CD14-positive monocyte (primary cell): Measurements from ENCODE around the gene SPR. TPM values are rescaled to one million over a fixed set of nuclear protein-coding genes. Genes with fewer than 3 reads are reported as not detected.

Experiments
- DNase-seq, 3 donors: peaks; one replicate each; pipeline ENCODE4 v3.0.0-alpha.2; 2011 to 2022
- H2AFZ ChIP-seq: 2 replicates; pipeline ENCODE4 v1.6.0; 2012; ENCODE audit warnings: mild to moderate bottlenecking, low read depth, low read length, inconsistent platforms; ENCODE audit not compliant: insufficient read depth, poor library complexity, severe bottlenecking
- H3K27ac ChIP-seq, 2 donors: 1 replicate in 1 of 2; 2 replicates in 1 of 2; pipeline ENCODE4 v1.5.1; 2012 to 2013; ENCODE audit warnings: low read length in 2 of 2, control low read depth in 1 of 2, inconsistent platforms in 1 of 2, low read depth in 1 of 2, mild to moderate bottlenecking in 1 of 2
- H3K27me3 ChIP-seq, 2 donors: one replicate each; pipeline versions ENCODE4 v1.6.0 to v1.6.1; 2011 to 2013; ENCODE audit warnings: low read length in 2 of 2; ENCODE audit not compliant: control insufficient read depth in 2 of 2, insufficient read depth in 2 of 2
- H3K36me3 ChIP-seq, 2 donors: replicated peaks in 1 of 2; 1 replicate in 1 of 2; 2 replicates in 1 of 2; pipeline versions ENCODE4 v1.5.1 to v1.6.1; 2012 to 2013; ENCODE audit warnings: low read length in 2 of 2, control low read depth in 1 of 2, inconsistent platforms in 1 of 2, mild to moderate bottlenecking in 1 of 2; ENCODE audit not compliant: insufficient read depth in 2 of 2, control insufficient read depth in 1 of 2
- H3K4me1 ChIP-seq, 2 donors: 1 replicate in 1 of 2; 2 replicates in 1 of 2; pipeline versions ENCODE4 v1.5.1 to v1.6.1; 2012 to 2013; ENCODE audit warnings: low read length in 2 of 2, control low read depth in 1 of 2, inconsistent platforms in 1 of 2, mild to moderate bottlenecking in 1 of 2, moderate library complexity in 1 of 2; ENCODE audit not compliant: insufficient read depth in 2 of 2, control insufficient read depth in 1 of 2
- H3K4me2 ChIP-seq: replicated peaks from 2 replicates; pipeline ENCODE3; 2012; ENCODE audit warnings: low read length, moderate library complexity, mild to moderate bottlenecking; ENCODE audit not compliant: poor library complexity, severe bottlenecking; ENCODE audit errors: extremely low read depth
- H3K4me3 ChIP-seq, 3 experiments: fragments of 200-600 bp in 1 of 3; sonication (generic) in 1 of 3; replicated peaks in 1 of 3; 1 replicate in 2 of 3; 2 replicates in 1 of 3; pipeline ENCODE4 v1.5.1; 2011 to 2013; ENCODE audit warnings: low read length in 3 of 3, mild to moderate bottlenecking in 3 of 3, control low read depth in 2 of 3, low read depth in 2 of 3, inconsistent platforms in 1 of 3, moderate library complexity in 1 of 3
- H3K79me2 ChIP-seq: 2 replicates; pipeline ENCODE4 v1.6.0; 2012; ENCODE audit warnings: mild to moderate bottlenecking, control low read depth, inconsistent platforms, low read length, moderate library complexity; ENCODE audit not compliant: insufficient read depth
- H3K9ac ChIP-seq: 2 replicates; pipeline ENCODE4 v1.6.0; 2017; ENCODE audit warnings: low read length, mild to moderate bottlenecking; ENCODE audit not compliant: insufficient read depth, poor library complexity, severe bottlenecking
- H3K9me3 ChIP-seq, 2 donors: replicated peaks in 1 of 2; 1 replicate in 1 of 2; 2 replicates in 1 of 2; pipeline versions ENCODE4 v1.5.1 to v1.6.1; 2012 to 2013; ENCODE audit warnings: low read length in 2 of 2, control low read depth in 1 of 2; ENCODE audit not compliant: control insufficient read depth in 1 of 2, insufficient read depth in 1 of 2
- H4K20me1 ChIP-seq: 2 replicates; pipeline ENCODE4 v1.6.0; 2012; ENCODE audit warnings: mild to moderate bottlenecking, low read length, control low read depth, moderate library complexity; ENCODE audit not compliant: insufficient read depth
- H3K27ac Mint-ChIP-seq, 7 donors: one replicate each; pipeline ENCODE4 v1.8.0; 2020; ENCODE audit warnings: mild to moderate bottlenecking in 7 of 7, mixed read lengths in 7 of 7, moderate library complexity in 6 of 7, inconsistent platforms in 2 of 7
- H3K27me3 Mint-ChIP-seq, 3 donors: one replicate each; pipeline ENCODE4 v1.8.0; 2021 to 2022; ENCODE audit warnings: low read depth in 3 of 3, mild to moderate bottlenecking in 3 of 3, mixed read lengths in 3 of 3, moderate library complexity in 3 of 3, inconsistent platforms in 1 of 3
- H3K36me3 Mint-ChIP-seq, 2 donors: one replicate each; pipeline ENCODE4 v1.8.0; 2020; ENCODE audit warnings: mixed read lengths in 2 of 2, inconsistent platforms in 1 of 2, mild to moderate bottlenecking in 1 of 2
- H3K4me1 Mint-ChIP-seq: one replicate; pipeline ENCODE4 v1.8.0; 2020; ENCODE audit warnings: mild to moderate bottlenecking, mixed read lengths
- H3K4me3 Mint-ChIP-seq, 2 donors: one replicate each; pipeline ENCODE4 v1.8.0; 2020; ENCODE audit warnings: mild to moderate bottlenecking in 2 of 2, mixed read lengths in 2 of 2, moderate library complexity in 1 of 2
- H3K9me3 Mint-ChIP-seq, 7 donors: one replicate each; pipeline ENCODE4 v1.8.0; 2020 to 2022; ENCODE audit warnings: mixed read lengths in 7 of 7, mild to moderate bottlenecking in 6 of 7, moderate library complexity in 6 of 7, inconsistent platforms in 2 of 7
- WGBS: methylation state at CpG from one replicate; pipeline ENCODE4 v1.1.5; 2013; ENCODE audit warnings: missing lambda C conversion rate; ENCODE audit not compliant: insufficient coverage; 5-methylcytosine and 5-hydroxymethylcytosine counted together
- intact Hi-C, 2 donors: fragments of 100-400 bp; cut with micrococcal nuclease; formaldehyde crosslinking; loops; one replicate each; pipeline versions ENCODE4 v1.15.0 to v1.15.1; 2023
- polyA plus RNA-seq, 3 donors: library from polyadenylated mRNA; depleted of rRNA in 1 of 3; unstranded in 2 of 3; stranded (reverse) in 1 of 3; fragments of 300-500 nt in 2 of 3; fragments of >200 nt in 1 of 3; fragmentation: Illumina TruSeq in 2 of 3; gene quantifications; 1 replicate in 2 of 3; 2 replicates in 1 of 3; pipeline ENCODE4 v1.2.3, GENCODE V29; 2012 to 2021
- TF ChIP-seq, protein P1 (sequence below): fragments of 200-600 bp; IDR thresholded peaks from one replicate; pipeline ENCODE4 v1.8.0; 2022; ENCODE audit warnings: antibody characterized with exemption, mild to moderate bottlenecking

SPR gene
- polyA plus RNA-seq, 3 donors: 2.9 to 12.5 (median 7.6) TPM

- Mint-ChIP-seq H3K27me3 (peaks cover 12 to 24% (median 19%) of the 10 kb centered on the region in 3 donors), H3K36me3 (no peaks in the 10 kb centered on the region), H3K9me3 (peaks cover 0 to 2% (median 0%) of the 10 kb centered on the region in 7 donors), H3K4me3 (no peak overlapping the region), H3K4me1 (no peaks in the 10 kb centered on the region), H3K27ac (peak overlapping the region in 1 of 7 donors; percentile 28)
- 100% methylated on average over 5 of the region's 7 CpGs for WGBS
- Histone ChIP-seq H3K9ac (no peak overlapping the region), H2AFZ (no peak overlapping the region), H3K4me2 (no peak overlapping the region), H3K27me3 (peaks cover 0 to 3% of the 10 kb centered on the region in 2 donors), H3K27ac (no peak overlapping the region), H3K9me3 (no peaks in the 10 kb centered on the region), H3K79me2 (no peaks in the 10 kb centered on the region), H3K4me3 (no peak overlapping the region), H3K36me3 (no peaks in the 10 kb centered on the region), H4K20me1 (no peaks in the 10 kb centered on the region), H3K4me1 (no peaks in the 10 kb centered on the region)
- TF ChIP-seq, protein P1, sequence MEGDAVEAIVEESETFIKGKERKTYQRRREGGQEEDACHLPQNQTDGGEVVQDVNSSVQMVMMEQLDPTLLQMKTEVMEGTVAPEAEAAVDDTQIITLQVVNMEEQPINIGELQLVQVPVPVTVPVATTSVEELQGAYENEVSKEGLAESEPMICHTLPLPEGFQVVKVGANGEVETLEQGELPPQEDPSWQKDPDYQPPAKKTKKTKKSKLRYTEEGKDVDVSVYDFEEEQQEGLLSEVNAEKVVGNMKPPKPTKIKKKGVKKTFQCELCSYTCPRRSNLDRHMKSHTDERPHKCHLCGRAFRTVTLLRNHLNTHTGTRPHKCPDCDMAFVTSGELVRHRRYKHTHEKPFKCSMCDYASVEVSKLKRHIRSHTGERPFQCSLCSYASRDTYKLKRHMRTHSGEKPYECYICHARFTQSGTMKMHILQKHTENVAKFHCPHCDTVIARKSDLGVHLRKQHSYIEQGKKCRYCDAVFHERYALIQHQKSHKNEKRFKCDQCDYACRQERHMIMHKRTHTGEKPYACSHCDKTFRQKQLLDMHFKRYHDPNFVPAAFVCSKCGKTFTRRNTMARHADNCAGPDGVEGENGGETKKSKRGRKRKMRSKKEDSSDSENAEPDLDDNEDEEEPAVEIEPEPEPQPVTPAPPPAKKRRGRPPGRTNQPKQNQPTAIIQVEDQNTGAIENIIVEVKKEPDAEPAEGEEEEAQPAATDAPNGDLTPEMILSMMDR: no peak
- no peak for DNase-seq
- intact Hi-C loops: no loop called here
Observed at GRCh38 chr2:72851333-72851732, 35.9 kb upstream of the SPR start.

GRCh38 chr2:72859831-72860262 is 27.4 kb upstream of the SPR start:
- H3K9ac ChIP-seq: no peak overlapping the region
- H4K20me1 ChIP-seq: no peaks in the 10 kb centered on the region
- peaks cover 6 to 9% of the 10 kb centered on the region in 2 donors for H3K4me1 ChIP-seq
- intact Hi-C loops: loop anchor here in 1 of 2 donors (5.0 kb wide), 1 partner anchor 88 kb away; no protein-coding TSS in a partner anchor
- TF ChIP-seq, protein P1: peak; percentile 72
- Mint-ChIP-seq H3K4me1 (peaks cover 15% of the 10 kb centered on the region), H3K36me3 (no peaks in the 10 kb centered on the region), H3K9me3 (peaks cover 0 to 3% (median 0%) of the 10 kb centered on the region in 7 donors), H3K27ac (no peak overlapping the region), H3K27me3 (peaks cover 20 to 37% (median 26%) of the 10 kb centered on the region in 3 donors), H3K4me3 (no peak overlapping the region)
- H3K9me3 ChIP-seq: no peaks in the 10 kb centered on the region
- H3K79me2 ChIP-seq: no peaks in the 10 kb centered on the region
- no peak overlapping the region for H2AFZ ChIP-seq
- WGBS: 0% methylated on average over 2 of the region's 3 CpGs
- no peak overlapping the region for H3K27ac ChIP-seq
- H3K4me2 ChIP-seq: no peak overlapping the region
- peak; percentile 2 to 32 (median 23) for DNase-seq
- H3K27me3 ChIP-seq: peaks cover 11 to 28% of the 10 kb centered on the region in 2 donors
- H3K4me3 ChIP-seq: no peak overlapping the region
- H3K36me3 ChIP-seq: no peaks in the 10 kb centered on the region
